HL-60/S4 treated with retinoic acid at 250 ng/mL for 4 days and 3 days (cell line): ENCODE measurements around the gene SLC39A3.
"Not testable (repeated sequence)": the region's sequence is repeated elsewhere in the genome, so short reads cannot be mapped to it uniquely, and the experiment has no call there.

ENCODE experiments used
- in situ Hi-C: fragments of 300-500 bp; cut with MboI; formaldehyde crosslinking; loops from 2 replicates; pipeline ENCODE4 v1.7.0; 2022; ENCODE audit warnings: low sequenced_read_pairs

The SLC39A3 gene

DNA sequence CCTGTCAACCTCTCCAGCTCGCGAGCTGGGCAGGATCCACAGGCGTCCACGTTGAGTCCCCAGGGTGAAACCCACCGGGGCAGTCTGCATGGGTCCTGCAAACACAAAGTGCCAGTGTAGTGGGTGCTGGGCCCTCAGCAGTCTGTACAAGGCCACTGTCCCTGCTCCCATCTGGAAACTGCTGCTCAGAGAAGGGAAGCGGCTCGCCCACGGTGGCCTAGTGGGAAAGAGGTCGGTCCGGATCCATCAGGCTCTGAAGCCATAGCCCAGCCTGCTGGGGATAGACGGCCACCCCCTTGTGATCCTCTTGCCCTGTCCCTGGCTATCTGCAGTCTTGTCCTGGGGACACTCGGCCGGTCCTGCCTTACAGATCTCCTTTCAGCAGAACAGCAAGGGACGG, 16.1 kb downstream of the SLC39A3 start:
- in situ Hi-C loops: no loop called here

DNA sequence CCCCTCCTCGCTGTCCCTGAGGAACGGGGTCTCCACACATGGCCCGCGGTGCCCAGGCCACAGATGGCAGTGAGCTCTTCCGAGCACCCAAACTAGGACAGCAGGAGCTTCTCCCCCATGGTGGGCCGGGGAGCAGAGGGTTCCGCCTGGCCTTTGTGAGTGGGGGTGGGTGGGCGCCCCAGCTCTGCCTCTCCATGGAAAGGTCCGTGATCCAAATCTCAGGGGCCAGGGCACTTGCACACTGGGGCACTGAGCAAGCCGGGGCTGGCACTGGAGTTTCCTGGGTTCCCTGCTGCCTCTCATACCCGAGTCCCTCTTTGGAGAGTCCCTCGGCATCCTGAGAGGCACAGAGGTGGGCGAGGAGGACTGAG, 16.5 kb downstream of the SLC39A3 start:
- in situ Hi-C loops: no loop called here

DNA sequence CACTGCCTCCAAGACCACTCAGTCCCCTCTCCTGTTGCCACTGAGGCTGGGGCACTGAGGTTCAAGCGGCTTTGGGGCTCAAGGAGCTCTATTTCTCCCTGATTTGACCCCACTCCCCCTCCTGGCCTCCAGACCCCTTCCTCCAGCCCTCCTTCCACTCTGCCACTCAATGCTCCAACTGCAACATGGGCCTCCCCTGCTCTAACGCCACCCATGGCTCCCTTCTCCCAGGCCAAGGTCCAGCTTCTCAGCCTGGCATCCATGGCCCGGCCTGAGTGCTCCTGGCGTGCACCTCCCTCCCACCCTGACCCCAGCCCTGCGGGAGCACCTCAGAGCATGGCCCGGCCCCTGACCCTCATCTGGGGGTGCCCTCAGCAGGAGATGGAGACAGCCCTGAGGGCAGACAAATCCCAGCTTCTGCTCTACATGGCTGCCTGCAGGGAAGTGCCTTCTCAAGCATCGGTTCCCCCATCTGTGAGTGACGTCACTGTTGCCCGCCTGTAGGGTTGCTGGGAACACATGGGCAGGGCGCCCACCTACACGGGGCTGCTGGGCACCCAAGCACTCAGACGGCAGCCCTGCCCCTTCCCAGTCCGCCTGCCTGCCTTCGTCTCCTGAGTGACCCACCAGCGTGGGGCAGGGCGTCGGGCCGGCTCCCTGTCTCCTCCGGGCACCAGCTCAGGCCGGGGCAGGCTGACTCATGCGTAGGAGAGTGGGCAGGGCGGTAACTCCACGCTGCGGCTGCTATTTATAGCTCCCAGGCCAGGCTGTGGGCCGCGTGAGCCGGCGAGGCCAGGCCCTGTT, 17.1 kb downstream of the SLC39A3 start:
- in situ Hi-C loops: no loop called here

DNA sequence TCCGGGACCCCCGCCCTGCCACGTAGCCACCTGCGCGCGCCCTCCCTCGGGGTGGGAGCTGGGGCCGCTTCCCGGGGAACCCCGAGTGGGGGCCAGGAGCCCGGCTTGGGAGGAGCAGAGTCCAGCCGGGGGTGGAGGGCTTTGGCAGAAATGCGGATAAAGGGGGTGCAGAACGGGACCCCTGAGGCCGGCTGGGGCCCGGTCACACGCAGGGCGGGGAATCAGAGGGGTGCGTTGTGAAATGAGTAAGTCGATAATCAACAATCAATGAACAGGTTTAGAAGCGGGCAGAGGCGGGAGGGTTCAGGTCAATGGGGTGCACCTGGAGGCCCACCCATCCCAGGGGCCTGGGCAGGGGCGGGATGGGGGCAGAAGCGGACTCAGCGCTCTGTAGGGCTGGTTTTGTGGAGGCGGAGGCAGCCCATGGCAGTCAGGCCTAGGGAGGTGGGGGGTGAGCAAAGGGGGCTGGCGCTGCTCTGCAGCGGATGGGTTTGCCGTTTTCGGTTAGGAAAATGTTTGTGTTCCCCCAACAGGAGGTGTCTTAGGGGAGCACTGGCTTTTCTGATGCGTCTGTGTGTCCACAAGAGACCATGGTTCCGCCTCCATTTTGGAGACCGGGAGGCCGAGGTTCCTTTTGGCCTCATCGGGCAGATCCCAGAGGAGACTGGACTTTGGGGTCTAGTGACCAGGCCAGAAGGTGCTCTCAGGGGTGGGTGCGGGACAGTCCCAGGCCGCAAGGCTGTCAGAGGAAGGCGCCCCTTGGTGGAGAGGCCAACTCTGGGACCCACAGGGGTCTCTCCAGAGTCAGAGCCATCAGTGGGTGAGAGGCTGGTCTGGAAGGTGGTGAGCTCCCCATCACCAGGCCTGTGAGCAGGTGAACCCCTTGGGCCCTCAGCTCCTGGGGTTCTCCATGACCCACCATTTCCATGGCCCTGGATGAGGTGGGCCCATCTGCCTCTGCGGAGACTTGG, 18.0 kb downstream of the SLC39A3 start:
- in situ Hi-C loops: no loop called here

DNA sequence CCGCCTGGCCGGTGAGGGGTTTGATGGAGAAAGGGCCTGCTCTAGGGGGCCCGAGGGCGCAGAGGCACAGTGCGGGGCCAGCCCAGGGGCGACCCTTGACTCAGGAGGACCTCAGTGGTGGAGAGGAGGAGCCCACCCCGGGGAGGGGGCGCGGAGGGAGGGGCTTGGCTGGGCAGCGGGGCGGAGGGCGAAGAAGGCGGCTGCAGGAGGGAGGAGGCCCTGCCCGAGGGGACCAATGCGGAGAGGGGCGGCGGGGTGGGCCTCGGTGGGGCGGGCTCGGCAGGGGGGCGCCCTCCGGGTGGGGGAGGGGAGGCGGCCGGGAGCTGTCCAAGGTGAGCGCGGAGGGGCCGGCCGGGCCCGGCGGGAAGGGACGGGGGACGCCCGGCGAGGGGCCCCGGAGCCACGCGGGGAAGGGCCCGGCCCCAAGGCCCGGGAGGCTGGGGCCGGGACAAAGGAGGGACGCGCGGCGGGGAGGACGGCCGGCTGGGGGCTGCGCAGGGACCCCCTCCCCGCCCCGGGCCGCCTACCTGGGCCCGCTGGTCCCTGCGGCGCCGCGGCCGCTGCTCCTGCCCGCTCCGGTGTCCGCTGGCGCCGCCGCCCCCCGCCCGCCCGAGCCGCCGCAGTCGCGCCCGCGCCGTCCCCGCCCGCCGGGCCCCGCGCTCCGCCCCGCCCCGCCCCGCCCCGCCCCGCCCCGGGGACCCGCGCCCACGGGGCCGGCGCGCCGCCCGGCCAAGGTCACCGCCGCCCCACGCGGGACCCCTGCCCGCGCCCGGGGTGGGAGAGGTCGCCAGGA, 18.8 kb downstream of the SLC39A3 start, which contains the start of gene DIRAS1:
Gene DIRAS1, minus strand, starts transcription at position 596 of the 793 bp plus-strand sequence. CDS start 3,566 bp downstream, outside the sequence.
- in situ Hi-C loops: no loop called here

DNA sequence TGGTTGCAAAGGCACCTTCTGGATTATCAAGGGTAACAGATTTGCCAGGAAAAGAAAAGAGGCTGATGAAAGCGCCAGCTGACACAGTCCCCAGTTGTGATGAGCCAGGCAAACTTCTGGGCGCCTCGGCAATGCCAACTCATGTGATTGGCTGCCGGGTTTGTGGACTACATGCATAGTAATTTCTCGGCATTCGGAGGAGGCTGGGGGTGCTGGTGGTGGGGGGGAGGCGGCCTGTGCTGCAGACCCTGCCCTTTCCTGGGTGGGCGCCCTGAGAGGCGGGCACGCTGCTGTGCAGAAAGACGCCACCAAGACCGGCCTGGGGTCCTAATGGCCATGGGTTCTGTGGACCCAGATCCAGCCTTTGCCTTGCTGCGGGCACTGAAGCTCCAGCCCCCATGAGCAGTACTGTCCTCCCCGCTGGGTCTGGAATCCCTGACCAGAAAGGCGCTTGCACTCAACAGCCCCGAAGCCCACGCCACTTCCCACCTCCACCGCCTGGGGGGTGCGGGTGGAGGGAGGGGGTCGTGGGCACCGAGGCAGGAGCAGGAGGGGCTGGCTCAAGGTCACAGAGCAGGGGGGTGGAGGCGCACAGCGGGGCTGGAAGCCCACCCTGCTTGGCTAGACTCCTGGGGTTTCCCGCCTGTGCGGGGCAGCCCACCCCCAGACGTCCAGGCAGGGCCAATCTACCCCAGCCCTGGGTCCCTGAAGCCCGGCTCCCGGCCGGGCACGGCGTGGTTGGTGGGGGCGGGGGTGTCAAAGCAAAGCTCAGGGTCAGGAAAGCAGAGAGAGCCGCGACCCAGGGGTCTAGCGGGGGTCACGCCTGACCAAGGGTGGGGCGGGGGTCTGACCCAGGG, 19.7 kb downstream of the SLC39A3 start:
- in situ Hi-C loops: no loop called here

DNA sequence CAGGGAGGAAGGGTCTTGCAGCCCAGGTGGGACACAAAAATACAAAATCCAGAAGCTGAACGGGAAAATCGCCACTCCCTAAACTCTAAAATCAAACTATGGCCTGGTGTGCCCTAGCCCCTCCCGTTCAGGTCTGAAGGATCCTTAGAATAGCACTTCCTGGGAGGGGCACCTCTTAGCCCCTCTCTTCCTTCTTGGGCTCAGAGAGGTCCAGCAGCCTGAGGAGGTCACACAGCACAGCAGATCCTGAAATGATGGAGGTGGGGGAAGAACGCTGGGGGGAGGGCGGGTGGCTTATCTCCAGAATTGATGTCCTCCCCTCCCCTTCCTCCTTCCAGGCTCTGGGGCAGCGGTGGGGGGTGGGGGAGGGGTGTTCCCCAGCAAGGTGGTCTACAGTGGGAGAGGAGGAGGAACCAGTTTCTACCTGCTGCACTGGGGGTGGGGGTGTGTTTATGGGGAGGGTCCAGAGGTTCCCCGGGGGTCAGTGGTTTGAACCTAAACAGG, 20.5 kb downstream of the SLC39A3 start:
- in situ Hi-C loops: no loop called here

DNA sequence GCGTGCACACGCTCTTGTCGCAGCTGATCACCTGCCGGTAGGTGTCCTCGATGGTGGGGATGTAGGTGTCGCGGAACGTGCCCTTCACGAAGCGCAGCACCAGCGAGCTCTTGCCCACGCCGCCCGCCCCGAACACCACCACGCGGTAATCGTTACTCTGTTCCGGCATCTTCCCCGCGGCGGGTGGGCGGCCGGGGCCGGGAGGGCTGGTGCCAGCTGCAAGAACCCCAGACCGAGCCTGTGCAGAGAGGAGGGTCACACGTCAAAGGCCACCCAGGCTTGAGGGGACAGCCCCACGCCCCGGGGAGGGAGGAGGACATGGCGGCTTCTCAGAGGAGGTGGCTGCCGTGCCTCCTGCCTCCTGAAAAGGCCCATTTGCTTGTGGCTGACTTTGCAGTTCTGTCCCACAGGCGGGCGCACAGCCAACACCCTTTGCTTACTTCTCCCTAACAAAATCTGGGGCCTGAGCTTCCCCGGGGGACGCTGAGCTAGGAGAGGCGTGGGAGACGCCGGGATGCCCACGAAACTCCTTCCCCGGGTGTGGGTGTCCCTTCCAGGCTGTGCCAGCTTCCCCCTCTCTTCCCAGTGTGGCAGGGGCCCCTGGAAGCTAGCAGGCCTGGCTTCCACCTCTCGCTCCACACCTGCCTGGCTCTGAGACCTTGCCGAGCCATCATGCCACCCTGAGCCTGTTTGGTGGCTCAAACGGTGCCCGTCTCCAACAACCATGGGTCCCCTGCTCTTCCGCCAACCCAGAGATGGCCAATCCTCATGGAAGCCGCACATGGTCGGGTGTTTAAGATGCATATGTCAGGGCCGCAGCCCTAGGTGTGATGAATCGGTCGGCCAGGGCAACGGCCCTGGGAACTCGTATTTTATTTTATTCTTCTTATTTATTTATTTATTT, 21.9 kb downstream of the SLC39A3 start:
- in situ Hi-C loops: no loop called here

DNA sequence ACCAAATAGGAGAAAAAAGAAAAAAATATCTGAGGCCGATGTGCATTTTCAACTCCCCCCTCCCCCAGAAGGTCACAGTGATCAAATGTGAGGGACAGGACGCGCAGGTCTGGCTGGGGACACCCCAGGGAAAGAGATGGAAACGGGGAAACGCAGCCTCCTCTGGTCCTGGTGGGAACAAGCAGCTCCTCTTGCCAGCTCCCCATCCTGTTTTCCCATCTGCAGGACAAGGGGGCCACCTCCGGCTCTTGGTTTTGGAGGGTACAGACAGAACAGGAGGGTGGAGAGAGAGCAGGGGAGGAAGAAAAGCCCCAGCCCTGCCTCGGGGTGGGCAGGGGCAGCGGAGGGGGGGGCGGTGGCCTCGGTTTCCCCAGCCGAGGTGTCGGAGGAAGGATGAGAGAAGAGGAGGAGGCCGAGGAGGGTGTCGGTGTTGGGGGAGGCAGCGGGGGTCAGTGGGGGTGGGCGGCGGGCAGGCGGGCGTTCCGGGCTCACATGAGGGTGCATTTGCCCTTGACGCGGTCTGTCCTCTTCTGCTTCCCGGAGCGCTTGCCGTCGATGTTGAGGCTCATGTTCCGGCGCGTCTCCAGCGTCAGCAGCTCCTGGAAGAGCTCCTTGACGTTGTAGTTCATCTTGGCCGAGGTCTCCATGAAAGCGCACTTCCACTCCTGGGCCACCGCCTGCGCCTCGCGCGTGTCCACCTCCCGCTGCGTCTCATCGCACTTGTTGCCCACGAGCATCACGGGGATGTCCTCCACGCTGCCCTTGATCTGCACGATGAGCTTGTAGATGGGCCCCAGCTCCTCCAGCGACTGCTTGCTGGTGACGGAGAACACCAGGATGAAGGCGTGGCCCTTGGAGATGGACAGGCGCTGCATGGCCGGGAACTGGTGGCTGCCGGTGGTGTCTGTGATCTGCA, 22.8 kb downstream of the SLC39A3 start:
- in situ Hi-C loops: no loop called here

DNA sequence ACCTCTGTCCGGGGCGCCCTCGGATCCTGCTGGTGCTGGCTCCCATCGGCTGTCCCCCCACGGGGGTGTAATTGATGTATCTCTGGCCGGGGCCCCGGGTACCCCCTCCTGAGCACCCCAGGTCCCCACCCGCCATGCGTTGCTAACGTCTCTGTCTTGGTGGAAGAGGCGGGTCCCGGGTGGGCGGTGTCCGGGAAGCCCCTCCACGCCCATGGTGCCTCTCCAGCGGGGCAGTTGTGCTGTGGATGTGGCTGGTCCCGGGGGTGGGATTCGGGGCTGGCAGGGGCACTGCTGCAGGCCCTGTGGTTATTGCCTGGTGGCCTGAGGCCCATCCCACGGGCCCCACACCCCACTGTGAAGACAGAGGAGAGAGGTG, 23.6 kb downstream of the SLC39A3 start:
- in situ Hi-C loops: no loop called here

DNA sequence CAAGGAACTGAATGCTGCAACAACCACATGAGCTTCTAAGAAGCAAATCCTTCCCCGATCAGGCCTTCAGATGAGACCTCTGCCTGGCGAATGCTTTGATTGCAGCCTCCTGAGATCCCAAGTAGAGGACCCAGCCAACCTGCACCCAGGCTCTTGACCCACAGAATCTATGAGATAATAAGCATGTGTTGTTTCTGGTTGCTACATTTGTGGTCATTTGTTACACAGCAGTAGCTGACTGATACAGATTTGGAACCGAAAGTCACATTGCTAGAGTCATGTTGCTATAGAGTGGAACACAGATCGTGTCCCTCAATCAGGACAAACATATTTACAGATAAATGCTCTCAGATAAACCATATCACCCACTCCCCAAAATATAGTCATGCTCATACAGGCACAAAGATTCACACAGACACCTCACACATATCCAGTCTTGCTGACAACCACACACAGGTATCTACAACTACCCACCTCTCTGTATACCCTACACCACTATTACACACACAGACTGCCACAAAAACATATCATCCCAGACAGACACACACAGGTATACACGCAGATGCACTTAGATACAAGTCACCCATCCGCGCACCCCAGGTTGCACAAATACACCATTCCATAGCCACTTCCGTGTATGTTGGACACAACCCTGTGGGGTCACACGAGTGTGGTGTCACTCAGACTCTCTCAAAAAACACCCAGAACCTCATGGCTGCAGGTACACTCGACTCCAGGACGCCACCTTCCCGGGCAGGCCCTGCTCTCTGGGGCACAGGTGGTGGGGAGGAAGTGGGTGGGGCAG, 24.1 kb downstream of the SLC39A3 start:
- in situ Hi-C loops: no loop called here

DNA sequence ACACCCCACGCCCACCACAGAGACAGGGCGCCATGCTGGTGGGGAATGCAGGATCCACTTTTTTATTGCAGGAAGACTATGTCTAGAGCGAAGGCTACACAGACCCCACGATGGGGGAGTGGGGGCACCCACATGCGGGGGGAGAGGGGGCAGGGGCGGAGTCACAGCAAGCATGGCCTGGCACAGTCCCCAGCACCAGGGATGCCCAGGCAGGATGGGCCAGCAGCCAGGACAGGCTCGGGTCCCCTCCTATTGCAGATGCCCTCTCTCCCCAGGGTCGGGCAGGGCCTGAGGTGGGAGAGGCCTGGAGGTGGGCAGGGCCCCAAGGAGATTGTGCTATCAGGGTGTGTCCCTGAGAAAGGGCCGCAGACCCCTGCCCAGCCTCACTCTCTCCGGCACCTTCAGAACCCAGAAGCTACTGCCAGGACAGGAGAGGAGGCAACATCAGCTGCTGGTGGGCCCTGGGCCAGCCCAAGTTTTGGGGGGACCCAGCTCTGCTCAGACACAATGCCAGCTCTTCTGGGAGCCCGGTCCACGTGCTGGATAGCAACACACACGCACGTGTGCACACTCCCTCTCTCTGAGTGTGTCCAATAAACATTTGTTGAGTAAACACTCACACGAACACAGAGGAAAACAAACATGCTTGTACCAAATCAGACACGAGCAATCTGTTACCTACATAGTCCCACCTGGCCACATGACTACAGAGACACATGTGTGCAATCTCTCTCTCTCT, 25.1 kb downstream of the SLC39A3 start:
- in situ Hi-C loops: no loop called here

DNA sequence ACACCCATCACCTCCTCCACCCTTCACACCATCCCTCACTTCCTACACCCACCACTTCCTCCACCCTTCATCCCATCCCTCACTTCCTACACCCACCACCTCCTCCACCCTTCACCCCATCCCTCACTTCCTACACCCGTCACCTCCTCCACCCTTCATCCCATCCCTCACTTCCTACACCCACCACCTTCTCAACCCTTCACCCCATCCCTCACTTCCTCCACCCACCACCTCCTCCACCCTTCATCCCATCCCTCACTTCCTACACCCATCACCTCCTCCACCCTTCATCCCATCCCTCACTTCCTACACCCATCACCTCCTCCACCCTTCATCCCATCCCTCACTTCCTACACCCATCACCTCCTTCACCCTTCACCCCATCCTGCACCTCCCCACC, 25.7 kb downstream of the SLC39A3 start:
- in situ Hi-C loops: not testable (repeated sequence)

DNA sequence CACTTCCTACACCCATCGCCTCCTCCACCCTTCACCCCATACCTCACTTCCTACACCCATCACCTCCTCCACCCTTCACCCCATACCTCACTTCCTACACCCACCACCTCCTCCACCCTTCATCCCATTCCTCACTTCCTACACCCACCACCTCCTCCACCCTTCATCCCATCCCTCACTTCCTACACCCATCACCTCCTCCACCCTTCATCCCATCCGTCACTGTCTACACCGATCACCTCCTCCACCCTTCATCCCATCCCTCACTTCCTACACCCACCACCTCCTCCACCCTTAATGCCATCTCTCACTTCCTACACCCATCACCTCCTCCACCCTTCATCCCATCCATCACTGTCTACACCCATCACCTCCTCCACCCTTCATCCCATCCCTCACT, 26.6 kb downstream of the SLC39A3 start:
- in situ Hi-C loops: not testable (repeated sequence)

DNA sequence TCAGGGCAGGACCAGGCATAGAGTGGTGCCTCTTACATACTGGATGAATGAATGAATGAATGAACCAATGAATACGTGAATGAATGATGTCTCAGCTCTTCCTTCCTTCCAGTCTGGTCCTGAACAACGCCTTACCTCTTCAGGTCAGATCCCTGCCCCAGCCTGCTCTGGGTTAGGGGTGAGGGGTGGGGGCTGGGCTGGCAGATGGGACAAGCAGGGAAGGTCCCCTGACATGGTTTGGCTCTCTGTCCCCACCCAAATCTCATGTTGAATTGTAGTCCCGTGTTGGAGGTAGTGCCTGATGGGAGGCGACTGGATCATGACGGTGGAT, 28.0 kb downstream of the SLC39A3 start:
- in situ Hi-C loops: no loop called here

DNA sequence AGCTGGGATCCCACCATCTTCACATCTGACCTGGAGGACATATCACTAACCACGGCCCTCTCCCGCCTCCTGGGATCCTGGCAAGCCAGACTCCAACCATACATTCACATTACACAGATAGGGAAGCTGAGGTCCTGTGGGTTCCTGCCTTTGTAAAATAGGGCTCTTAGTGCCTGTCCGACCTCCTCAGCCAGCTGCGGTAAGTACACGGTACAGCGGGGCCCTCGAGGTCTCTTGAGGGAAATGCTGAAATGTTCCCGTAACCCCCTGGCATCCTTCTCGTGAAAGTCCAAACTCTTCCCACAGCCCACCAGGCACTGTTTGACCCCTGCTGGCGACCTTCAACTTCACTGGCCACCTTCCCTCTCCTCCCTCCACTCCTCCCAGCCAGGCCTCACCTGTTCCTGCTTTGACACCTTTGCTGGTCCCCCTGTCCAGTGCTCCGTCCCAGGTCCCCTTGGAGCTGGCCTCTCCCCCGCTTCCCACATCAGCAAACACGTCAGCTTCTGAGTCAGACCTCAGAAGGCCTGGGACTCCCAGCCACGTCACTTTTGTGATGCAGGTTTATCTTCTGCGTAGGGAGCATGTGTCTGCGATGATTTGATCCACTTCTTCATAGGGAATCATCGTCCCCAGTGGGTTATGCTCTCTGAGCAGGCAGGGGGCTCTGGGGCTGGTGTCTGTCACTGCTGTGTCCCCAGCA, 28.5 kb downstream of the SLC39A3 start:
- in situ Hi-C loops: no loop called here
